ENCODE data around the gene KATNAL2. TPM values are rescaled to one million over a fixed set of nuclear protein-coding genes. Genes with fewer than 3 reads are reported as not detected.

Gene KATNAL2
- polyA plus RNA-seq, 1 donor (not counting 4 experiments of a cell fraction or from before 2014, with no cell fraction given), result 1.1 TPM

GRCh38 chr18:46909497-46909896 is 7.9 kb upstream of the KATNAL2 start:
- Histone ChIP-seq H3K4me2 (ENCODE audit: control insufficient read depth, extremely low read depth, insufficient read depth, low read depth, low read length) (no peak overlapping the region), H4K20me1 (ENCODE audit: control insufficient read depth, extremely low read depth, insufficient read depth, low read length) (no peaks in the 10 kb centered on the region), H3K9me3 (ENCODE audit: control insufficient read depth, low read depth, low read length) (no peaks in the 10 kb centered on the region), H3K4me3 (ENCODE audit: control insufficient read depth in 2 of 3, extremely low read depth in 1 of 3, insufficient read depth in 2 of 3, low read depth in 1 of 3, low read length in 3 of 3) (no peak overlapping the region), H3K27ac (ENCODE audit: control insufficient read depth, insufficient read depth, low read length) (no peak overlapping the region), H3K36me3 (ENCODE audit: control insufficient read depth in 2 of 2, extremely low read depth in 1 of 2, insufficient read depth in 2 of 2, low read length in 2 of 2) (no peaks in the 10 kb centered on the region), H3K9ac (ENCODE audit: control insufficient read depth, extremely low read depth, insufficient read depth, low read length) (no peak overlapping the region), H3K27me3 (ENCODE audit: control insufficient read depth, extremely low read depth, insufficient read depth, low read length) (no peaks in the 10 kb centered on the region), H2AFZ (ENCODE audit: control insufficient read depth, low read length) (no peak overlapping the region), H3K9me1 (ENCODE audit: control insufficient read depth, extremely low read depth, insufficient read depth, low read length) (no peaks in the 10 kb centered on the region), H3K4me1 (ENCODE audit: control insufficient read depth, extremely low read depth, insufficient read depth, low read length) (no peaks in the 10 kb centered on the region), H3K79me2 (ENCODE audit: control insufficient read depth, insufficient read depth, low read length) (peaks cover 65% of the 10 kb centered on the region)
- no peak for TF ChIP-seq EZH2 (IDR thresholded peaks at IDR 0.05; ENCODE audit: low read length)
- TF ChIP-seq CTCF (optimal IDR thresholded peaks at IDR 0.05 in 1 of 3, IDR thresholded peaks at IDR 0.05 in 1 of 3, conservative IDR thresholded peaks at IDR 0.05 in 1 of 3; ENCODE audit: extremely low read depth in 1 of 3, insufficient read depth in 2 of 3, low read length in 3 of 3), result no peak
- DNase-seq (ENCODE audit: low read depth, low spot score) (no peak), FAIRE-seq (no peak)
- dilution Hi-C loops (cut with MboI; ENCODE audit: extremely low pct_ligation_motif_present, low sequenced_read_pairs), result no loop called here

- FAIRE-seq (no peak), DNase-seq (ENCODE audit: low read depth, low spot score) (no peak)
- Histone ChIP-seq H3K9me1 (ENCODE audit: control insufficient read depth, extremely low read depth, insufficient read depth, low read length) (no peaks in the 10 kb centered on the region), H2AFZ (ENCODE audit: control insufficient read depth, low read length) (no peak overlapping the region), H3K4me1 (ENCODE audit: control insufficient read depth, extremely low read depth, insufficient read depth, low read length) (no peaks in the 10 kb centered on the region), H3K4me3 (ENCODE audit: control insufficient read depth in 2 of 3, extremely low read depth in 1 of 3, insufficient read depth in 2 of 3, low read depth in 1 of 3, low read length in 3 of 3) (no peak overlapping the region), H3K9me3 (ENCODE audit: control insufficient read depth, low read depth, low read length) (no peaks in the 10 kb centered on the region), H3K79me2 (ENCODE audit: control insufficient read depth, insufficient read depth, low read length) (peaks cover 74% of the 10 kb centered on the region), H3K9ac (ENCODE audit: control insufficient read depth, extremely low read depth, insufficient read depth, low read length) (no peak overlapping the region), H3K4me2 (ENCODE audit: control insufficient read depth, extremely low read depth, insufficient read depth, low read depth, low read length) (no peak overlapping the region), H3K27ac (ENCODE audit: control insufficient read depth, insufficient read depth, low read length) (no peak overlapping the region), H3K27me3 (ENCODE audit: control insufficient read depth, extremely low read depth, insufficient read depth, low read length) (no peaks in the 10 kb centered on the region), H3K36me3 (ENCODE audit: control insufficient read depth in 2 of 2, extremely low read depth in 1 of 2, insufficient read depth in 2 of 2, low read length in 2 of 2) (no peaks in the 10 kb centered on the region), H4K20me1 (ENCODE audit: control insufficient read depth, extremely low read depth, insufficient read depth, low read length) (no peaks in the 10 kb centered on the region)
- TF ChIP-seq CTCF (optimal IDR thresholded peaks at IDR 0.05 in 1 of 3, IDR thresholded peaks at IDR 0.05 in 1 of 3, conservative IDR thresholded peaks at IDR 0.05 in 1 of 3; ENCODE audit: extremely low read depth in 1 of 3, insufficient read depth in 2 of 3, low read length in 3 of 3) (no peak), EZH2 (IDR thresholded peaks at IDR 0.05; ENCODE audit: low read length) (no peak)
- dilution Hi-C loops (cut with MboI; ENCODE audit: extremely low pct_ligation_motif_present, low sequenced_read_pairs), result no loop called here
Measured at GRCh38 chr18:46910856-46911255, 6.5 kb upstream of the KATNAL2 start.
